ENCODE data around the gene CAMP. TPM values are rescaled to one million over a fixed set of nuclear protein-coding genes. Genes with fewer than 3 reads are reported as not detected.

Gene CAMP
- total and polyA plus RNA-seq, 2 experiments from 2014 or later = not detected

DNA sequence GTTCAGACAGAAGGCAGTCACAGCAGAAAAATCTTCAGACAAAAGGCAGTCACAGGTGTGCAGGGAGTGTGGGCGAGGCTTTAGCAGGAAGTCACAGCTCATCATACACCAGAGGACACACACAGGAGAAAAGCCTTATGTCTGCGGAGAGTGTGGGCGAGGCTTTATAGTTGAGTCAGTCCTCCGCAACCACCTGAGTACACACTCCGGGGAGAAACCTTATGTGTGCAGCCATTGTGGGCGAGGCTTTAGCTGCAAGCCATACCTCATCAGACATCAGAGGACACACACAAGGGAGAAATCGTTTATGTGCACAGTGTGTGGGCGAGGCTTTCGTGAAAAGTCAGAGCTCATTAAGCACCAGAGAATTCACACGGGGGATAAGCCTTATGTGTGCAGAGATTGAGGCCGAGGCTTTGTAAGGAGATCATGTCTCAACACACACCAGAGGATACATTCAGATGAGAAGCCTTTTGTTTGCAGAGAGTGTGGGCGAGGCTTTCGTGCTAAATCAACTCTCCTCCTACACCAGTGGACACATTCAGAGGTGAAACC is 45.2 kb downstream of the CAMP start:
- TF ChIP-seq EZH2 (IDR thresholded peaks at IDR 0.05; ENCODE audit: borderline replicate concordance) = no peak
- TF ChIP-seq EZH2phosphoT487 (IDR thresholded peaks at IDR 0.05; ENCODE audit: low read depth, severe bottlenecking, unreplicated experiment) = no peak
- TF ChIP-seq CTCF (IDR thresholded peaks at IDR 0.05; ENCODE audit: poor library complexity) = no peak
- peak overlapping the region; percentile 4 for H2AFZ ChIP-seq
- H3K9me2 ChIP-seq (replicated peaks; ENCODE audit: insufficient read depth) = no peaks in the 10 kb centered on the region
- H3K27ac ChIP-seq = peak overlapping the region; percentile 97
- H3K27me3 ChIP-seq = no peaks in the 10 kb centered on the region
- H3K9me3 ChIP-seq (ENCODE audit: low read depth) = no peaks in the 10 kb centered on the region
- 64% methylated on average over 13 of the region's 13 CpGs for WGBS (ENCODE audit: low lambda C conversion rate, missing lambda C conversion rate)
- H3K4me3 ChIP-seq = no peak overlapping the region
- peaks cover 7% of the 10 kb centered on the region for H3K4me1 ChIP-seq (ENCODE audit: insufficient read depth)
- no peaks in the 10 kb centered on the region for H3K36me3 ChIP-seq (replicated peaks; ENCODE audit: insufficient read depth, low read depth)
- DNase-seq (ENCODE audit: low spot score) = peak; percentile 86
- no peaks in the 10 kb centered on the region for H4K20me1 ChIP-seq (ENCODE audit: insufficient read depth, poor library complexity, severe bottlenecking)
- peak overlapping the region; percentile 64 for H3K4me2 ChIP-seq
- H3K79me2 ChIP-seq = no peaks in the 10 kb centered on the region

- Histone ChIP-seq H3K27ac (peak overlapping the region; percentile 97), H3K4me2 (peak overlapping the region; percentile 64), H4K20me1 (ENCODE audit: insufficient read depth, poor library complexity, severe bottlenecking) (no peaks in the 10 kb centered on the region), H3K9me3 (ENCODE audit: low read depth) (no peaks in the 10 kb centered on the region), H3K4me1 (ENCODE audit: insufficient read depth) (peaks cover 7% of the 10 kb centered on the region), H3K4me3 (no peak overlapping the region), H3K9me2 (replicated peaks; ENCODE audit: insufficient read depth) (no peaks in the 10 kb centered on the region), H3K27me3 (no peaks in the 10 kb centered on the region), H3K36me3 (replicated peaks; ENCODE audit: insufficient read depth, low read depth) (no peaks in the 10 kb centered on the region), H3K79me2 (no peaks in the 10 kb centered on the region), H2AFZ (peak overlapping the region; percentile 4)
- TF ChIP-seq CTCF (IDR thresholded peaks at IDR 0.05; ENCODE audit: poor library complexity) (no peak), EZH2 (IDR thresholded peaks at IDR 0.05; ENCODE audit: borderline replicate concordance) (no peak), EZH2phosphoT487 (IDR thresholded peaks at IDR 0.05; ENCODE audit: low read depth, severe bottlenecking, unreplicated experiment) (no peak)
- WGBS (ENCODE audit: low lambda C conversion rate, missing lambda C conversion rate) = 76% methylated on average over 23 of the region's 23 CpGs
- peak; percentile 41 for DNase-seq (ENCODE audit: low spot score)
These were observed 45.8 kb downstream of the CAMP start for GRCh38 chr3:48268936-48269561.

DNA sequence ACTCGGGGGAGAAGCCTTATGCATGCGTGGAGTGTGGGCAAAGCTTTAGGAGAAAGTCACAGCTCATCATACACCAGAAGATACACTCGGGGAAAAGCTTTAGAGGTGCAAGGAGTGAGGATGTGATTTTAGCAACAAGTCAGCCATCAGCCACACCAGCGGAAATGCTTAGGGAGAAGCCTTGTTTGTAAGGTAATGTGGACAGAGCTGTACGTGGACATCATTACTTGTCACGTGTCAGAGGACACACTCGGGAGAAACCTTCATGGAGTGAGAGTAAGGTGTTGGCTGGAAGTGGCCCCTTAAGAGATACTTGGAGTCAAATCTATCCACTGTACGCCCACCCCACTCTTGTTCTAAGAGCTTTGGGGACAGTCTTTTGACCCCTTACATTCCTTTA is 46.3 kb downstream of the CAMP start:
- Histone ChIP-seq H3K27me3 (no peaks in the 10 kb centered on the region), H3K4me3 (no peak overlapping the region), H3K36me3 (replicated peaks; ENCODE audit: insufficient read depth, low read depth) (no peaks in the 10 kb centered on the region), H2AFZ (no peak overlapping the region), H3K79me2 (no peaks in the 10 kb centered on the region), H3K4me2 (no peak overlapping the region), H3K9me3 (ENCODE audit: low read depth) (no peaks in the 10 kb centered on the region), H3K27ac (peak overlapping the region; percentile 97), H4K20me1 (ENCODE audit: insufficient read depth, poor library complexity, severe bottlenecking) (no peaks in the 10 kb centered on the region), H3K4me1 (ENCODE audit: insufficient read depth) (peaks cover 7% of the 10 kb centered on the region), H3K9me2 (replicated peaks; ENCODE audit: insufficient read depth) (no peaks in the 10 kb centered on the region)
- no peak for DNase-seq (ENCODE audit: low spot score)
- TF ChIP-seq CTCF (IDR thresholded peaks at IDR 0.05; ENCODE audit: poor library complexity) (no peak), EZH2phosphoT487 (IDR thresholded peaks at IDR 0.05; ENCODE audit: low read depth, severe bottlenecking, unreplicated experiment) (no peak), EZH2 (IDR thresholded peaks at IDR 0.05; ENCODE audit: borderline replicate concordance) (no peak)
- WGBS (ENCODE audit: low lambda C conversion rate, missing lambda C conversion rate) = 95% methylated on average over 8 of the region's 8 CpGs
